Measurements from ENCODE around the gene SOX18.

Gene SOX18

DNA sequence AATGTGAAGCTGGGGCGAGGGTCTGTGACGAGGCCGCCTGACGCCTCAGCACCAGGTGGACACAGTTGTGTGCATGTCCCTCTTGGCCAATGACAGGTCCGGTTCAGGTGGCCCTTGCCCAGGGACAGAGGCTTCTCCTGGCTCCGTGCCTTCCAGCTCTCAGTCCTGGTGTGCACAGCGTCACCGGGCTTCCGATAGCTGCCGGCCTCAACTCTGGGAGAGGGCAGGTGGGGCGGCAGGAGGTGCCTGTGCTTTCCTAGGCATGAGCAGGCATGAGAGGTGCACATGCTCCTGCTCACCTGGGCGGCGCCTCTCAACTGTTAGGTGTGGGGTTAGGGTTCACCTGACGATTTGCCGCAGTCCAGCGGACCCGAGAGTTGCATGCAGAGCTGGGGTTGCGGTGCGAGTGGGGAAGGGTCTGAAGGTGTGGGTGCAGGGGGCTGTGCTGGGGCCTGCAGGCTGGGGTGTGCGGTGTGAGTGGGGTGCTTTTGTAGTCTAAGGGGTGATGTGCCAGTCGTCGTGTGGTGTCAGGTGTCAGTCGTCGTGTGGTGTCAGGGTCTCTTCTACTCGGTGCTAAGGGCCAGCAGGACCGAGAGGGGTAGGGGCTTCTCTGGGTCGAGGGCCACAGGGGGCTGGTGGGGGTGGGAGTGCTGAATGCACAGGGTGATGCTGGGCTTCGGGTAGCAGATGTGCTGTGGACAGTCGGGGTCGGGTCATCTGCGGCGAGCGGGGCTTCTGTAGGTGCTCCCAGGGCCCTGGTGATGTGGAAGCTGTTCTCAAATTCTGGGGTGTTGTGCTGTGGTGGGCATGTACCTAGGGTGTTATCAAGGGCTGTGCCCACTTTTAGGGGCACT lies 3.8 kb upstream of the SOX18 start:
- DNase-seq (ENCODE audit: low read depth in 2 of 2): no peak

DNA sequence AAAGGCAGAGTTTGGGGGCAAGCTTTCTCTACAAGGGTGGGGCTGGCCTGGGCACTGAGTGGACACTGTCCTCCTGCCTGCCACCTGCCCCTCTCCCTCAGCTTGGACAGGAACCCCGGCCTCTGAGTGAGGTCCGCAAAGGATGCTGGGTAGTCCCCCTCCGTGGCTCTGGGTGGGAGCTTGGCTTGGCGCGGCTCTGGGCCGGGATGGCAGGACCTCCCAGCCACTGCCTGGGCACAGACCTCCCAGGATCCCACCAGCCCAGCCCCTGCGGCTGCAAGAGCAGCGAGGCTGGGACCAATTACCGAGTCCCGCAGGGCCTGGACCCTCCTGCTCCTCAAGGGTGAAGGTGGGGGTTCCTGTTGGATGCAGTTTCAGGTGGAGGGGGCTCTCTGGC lies 2.9 kb upstream of the SOX18 start:
- no peak for DNase-seq (ENCODE audit: low read depth in 2 of 2)

DNA sequence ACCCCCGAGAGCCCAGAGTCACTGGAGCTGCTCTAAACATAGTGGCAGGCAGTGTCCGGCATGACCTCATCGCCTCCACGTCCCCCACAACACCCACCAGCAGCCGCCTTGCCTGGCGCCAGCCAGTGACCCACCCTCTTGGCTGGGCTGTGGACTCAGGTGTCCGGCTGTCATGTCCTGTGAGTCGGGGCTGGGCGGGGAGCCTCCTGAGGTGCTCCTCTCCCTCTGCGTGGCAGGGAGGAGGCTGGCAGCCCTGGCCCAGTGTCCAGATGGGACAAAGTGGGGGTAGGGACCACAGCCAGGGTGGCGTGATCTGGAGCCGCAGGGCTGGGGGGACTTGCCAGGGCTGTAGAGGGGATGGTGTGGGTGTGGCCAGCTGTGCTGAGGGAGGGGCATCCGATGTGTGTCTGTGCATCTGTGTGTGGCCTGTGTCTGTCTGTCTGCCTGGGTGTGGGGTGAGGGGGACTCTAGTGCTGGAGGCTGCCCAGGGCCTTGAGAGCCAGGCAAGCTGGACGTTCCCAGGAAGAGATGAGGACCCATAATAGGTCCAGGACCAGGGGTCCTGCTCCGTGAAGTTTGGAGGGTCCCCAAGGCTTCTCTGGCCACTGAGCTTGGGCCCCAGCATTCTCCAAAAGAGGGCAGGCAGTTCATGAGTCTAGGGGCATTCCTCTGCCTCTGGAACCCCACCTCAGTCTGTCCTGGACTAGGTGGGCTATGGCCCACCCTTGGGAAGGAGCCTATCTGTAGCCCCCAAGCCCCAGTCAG lies 2.3 kb upstream of the SOX18 start:
- no peak for DNase-seq (ENCODE audit: low read depth in 2 of 2)

DNA sequence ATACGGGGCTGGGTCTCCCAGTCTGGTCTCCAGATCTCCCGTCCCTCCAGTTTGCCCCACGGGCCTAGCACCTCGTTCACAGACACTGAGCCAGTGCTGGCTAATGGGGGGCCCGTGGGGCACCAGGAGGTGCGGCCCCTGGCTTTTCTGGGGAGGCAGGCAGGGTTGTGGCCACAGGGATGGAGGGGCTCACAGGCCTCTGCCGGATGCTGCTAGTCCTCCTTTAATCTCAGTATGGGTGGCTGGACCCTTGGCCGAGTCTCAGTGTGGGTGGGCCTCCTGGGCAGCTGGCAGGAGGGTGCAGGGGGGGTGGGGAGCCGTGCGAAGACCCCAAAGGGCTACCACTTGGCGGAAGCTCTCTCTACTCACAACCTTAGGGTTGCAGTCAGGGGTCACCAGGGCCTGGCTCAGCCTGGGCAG lies 1.6 kb upstream of the SOX18 start:
- no peak for DNase-seq (ENCODE audit: low read depth in 2 of 2)

DNA sequence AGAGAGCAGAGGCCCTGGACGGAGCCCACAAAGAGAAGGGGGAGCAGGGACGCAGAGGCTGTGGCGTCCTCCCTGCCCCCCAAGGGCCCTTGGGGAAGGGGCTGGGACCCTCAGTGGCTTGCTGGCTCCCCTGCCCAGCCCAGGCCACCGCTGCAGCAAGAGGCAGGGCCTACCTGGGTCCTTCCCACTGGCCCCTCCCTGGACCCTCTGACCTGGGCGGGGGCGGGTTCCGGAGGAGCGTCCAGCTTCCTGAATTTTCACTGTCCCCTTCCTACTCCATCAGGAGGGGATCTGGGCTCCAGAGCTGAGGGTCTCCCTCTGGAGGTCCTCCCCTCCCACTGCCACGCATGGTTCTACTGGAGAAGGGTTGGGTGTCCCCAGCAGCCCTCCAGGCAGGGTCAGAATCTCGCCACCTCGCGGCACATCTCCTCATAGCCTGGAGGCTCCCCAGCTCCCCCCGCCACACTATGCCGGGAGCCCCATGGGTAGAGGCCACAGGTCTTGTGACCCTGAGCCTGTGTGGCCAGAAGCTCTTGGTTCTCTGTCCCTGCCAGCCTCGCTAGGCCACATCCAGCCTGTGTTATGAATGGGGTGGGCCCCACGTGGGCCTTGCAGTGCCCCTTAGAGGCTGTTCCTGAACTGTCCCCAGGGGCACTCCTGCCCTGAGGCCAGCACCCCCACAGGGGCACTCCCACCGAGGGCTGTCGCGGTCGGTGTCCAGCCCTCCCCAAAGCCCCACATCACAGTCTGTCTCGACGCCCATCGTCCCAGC lies 1.0 kb upstream of the SOX18 start:
- no peak for DNase-seq (ENCODE audit: low read depth in 2 of 2)

DNA sequence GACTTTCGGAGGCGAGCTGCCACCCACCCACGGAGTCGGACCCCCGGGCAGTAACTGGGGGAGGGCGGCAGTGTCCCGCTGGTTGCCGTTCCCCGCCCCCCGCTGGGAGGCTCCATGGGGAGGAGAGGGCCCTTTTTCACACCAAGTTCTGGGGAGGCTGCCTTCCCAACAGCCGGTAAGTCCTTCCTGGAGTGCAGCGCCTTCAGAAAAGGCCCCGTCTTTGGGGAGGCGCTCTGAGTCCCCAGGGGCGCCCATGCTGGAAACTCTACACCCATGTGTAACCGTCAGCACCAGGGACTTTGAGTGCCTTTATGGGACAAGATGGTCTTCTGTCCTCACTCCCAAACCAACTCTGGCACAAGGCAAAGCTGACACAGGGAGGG lies 430 bp upstream of the SOX18 start:
- no peak for DNase-seq (ENCODE audit: low read depth in 2 of 2)

DNA sequence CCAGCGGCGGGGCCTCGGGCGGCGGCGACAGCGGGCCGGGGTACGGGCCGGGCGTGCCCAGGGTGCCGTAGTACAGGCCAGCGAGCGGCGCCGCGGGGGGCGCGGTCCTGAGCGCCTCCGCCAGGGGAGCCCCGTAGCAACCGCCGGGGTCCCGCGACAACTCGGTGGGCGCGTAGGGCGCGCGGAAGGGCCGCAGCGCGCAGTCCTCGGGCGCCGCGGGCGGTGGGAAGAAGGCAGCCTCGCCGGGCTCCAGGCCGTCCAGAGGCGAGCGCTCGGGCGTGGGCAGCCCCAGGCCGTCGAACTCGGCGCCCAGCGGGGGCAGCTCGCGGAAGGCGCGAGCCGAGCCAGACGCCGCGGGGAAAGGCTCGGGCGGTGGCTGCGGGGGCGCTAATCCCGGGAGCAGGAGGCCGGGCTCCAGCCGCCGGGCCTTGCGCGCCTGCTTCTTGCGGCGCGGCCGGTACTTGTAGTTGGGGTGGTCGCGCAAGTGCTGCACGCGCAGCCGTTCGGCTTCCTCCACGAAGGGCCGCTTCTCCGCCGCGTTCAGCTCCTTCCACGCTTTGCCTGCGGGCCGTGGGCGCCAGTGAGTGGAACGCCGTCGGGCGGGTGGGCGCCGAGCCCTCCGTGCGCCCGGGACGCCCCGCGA lies 916 bp downstream of the SOX18 start:
- no peak for DNase-seq (ENCODE audit: low read depth in 2 of 2)

DNA sequence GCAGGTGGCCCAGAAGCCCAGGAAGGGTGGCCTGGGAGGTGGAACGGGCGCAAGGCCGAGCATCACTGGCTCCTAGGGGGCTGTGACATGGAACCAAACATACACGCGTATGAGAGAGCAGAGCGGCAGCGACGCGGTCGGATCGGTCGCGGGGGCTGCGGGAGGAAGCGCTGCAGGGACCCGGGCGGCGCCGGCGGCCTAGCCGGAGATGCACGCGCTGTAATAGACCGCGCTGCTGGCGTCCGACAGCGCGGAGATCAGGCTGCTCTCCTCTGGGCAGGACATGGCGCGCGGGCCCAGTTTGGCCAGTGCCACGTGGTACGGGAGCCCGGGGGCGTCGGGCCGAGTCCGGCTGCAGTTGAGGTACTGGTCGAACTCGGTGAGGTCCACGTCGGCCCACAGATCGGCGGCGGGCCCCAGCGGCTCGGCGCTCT lies 1.5 kb downstream of the SOX18 start:
- no peak for DNase-seq (ENCODE audit: low read depth in 2 of 2)

DNA sequence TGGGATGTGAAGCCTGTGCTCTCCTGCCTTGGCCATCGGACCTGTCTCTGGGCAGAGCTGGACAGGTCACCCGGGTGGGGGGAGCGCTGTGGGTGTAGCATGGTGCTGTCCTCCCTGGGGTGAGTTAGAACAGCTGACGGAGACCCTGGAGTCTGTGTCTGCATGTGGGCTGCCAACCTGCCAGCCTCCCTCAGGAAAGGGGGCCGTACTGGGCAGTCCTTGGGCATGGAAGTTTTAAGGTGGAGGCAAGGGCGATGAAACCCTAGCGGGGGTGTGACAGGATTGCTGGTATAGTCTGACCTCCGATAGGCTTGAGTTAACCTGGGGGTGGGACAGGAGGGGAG lies 2.4 kb downstream of the SOX18 start:
- DNase-seq (ENCODE audit: low read depth in 2 of 2): no peak

DNA sequence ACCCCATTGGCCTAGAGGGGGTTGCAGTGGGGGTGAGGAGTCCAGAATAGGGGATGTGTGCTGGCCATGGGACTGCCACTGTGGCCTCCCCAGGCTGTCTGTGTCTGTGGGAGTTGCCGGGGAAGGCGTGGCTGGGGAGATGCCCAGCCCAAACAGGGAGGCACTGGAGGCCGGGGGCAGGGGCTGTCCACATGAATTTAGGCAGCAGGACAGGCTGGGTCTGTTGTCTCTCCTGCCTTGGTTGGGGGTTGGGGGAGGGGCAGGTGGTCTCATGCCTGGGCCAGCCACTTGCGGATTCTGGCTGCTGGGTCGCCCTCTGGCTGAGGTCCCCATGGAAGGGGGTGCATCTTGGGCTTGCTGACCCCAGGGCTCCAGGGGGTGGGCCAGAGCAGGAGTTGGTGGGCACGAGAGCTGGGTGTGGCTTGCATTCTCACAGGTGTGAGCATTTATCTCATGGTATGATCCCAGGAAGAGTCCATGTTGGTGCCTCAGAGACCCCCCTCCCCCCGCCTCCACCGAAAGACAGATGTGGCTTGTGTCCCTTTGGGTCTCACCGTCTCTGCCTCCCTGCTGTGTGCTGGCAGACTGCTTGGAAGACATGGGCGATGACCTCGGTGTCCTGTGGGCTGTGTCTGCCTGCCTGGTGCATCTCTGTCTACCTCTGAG lies 4.0 kb downstream of the SOX18 start:
- DNase-seq (ENCODE audit: low read depth in 2 of 2): no peak

DNA sequence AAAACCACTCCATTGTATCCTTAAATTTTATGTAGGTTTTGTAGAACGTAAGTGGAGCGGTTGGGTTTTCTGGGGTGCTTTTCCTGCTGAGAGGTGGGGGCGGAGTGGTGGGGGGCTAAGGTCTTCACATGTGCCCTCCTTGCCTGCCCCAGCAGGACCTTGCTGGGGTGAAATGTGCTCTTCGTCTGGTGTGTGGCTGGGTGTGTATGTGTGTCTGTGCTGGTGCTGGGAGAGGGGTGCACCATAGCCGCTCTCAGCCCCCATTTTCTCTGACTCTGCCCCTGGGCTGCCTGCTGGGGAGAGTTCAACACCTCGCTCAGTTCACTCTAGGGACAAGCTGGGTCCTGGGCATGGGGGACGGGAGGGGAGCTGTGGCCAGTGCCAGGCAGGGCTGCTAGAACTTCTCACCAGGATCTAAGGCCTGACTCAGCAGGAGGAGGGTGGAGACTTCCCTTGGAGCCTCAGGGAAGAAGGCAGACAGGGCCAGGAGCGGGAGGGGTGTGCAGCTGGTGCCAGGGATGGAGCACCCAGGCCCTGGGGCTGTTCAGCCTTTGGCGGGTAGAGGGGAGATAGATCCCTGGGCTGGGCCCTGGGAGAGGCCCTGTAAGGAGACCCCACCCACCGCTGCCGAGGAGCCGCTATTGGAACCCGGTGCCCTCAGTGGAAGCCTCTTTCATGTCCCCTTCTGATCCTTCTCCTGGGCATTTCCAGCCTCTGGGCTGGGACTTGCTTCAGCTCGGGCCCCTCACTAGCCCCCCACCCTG lies 4.8 kb downstream of the SOX18 start:
- DNase-seq (ENCODE audit: low read depth in 2 of 2): no peak

DNA sequence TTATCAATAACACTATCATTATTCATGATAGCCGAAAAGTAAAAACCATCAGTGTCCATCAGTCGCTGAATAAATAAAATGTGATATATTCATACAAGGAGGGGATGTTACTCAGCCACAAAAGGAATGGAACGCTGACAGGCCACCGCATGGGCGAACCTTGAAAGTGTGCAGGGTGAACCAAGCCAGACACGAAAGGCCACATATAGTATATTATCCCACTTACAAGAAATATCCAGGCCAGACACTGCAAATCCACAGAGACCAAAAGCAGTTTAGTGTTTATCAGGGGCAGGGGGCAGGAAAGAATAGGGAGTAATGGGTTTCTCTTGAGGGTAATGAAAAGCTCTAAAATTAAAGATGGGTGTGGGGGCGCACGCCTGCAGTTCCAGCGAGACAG lies 5.7 kb downstream of the SOX18 start:
- DNase-seq (ENCODE audit: low read depth in 2 of 2): no peak

DNA sequence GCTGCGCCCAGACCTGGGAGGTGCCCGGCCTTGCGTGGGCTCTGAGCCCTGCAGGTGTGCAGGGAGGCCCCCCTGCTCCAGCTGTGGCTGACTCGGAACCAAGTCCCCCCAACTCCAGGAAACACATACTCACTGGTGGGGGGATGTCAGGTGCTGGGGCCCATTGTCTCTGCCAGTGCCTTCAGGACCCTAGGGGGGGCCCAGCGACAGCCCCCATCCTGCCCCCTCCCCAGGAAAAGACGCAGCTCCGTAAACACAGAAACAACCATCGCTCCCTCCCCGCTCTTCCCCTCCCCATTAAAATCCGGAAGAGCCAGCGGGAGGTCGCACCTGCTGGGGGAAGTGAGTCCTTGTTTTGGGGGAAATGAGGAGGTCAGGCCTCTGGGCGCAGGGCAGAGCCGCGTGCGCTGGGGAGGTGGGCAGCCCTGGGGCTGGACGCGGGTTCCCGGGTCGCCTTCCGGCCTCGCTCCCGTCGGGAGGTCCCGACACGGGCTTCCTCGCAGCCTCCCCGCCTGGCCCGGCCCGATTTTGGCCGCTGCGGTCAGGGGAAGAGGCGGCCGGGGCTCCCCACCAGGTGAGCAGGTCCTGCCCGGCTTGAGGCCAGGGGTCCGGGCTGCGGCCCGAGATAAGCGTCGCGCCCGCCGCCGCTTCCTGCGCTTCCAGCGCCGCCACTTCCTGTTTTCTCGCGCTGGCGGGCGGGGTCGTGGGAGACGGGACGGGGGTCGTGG lies 7.2 kb downstream of the SOX18 start:
- no peak for DNase-seq (ENCODE audit: low read depth in 2 of 2)

DNA sequence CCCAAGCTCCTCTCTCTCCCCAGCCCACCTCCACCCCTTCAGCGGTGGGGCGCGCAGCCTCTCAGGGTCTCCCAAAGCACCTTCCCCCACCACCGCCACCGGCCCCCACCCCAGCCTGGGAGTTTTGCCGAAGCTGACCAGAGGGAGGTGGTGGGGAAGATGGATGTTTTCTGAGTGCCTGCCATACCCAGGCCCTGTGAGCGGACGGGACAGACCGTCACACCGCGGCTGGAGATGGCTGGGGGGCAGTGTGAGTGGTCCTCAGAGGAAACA lies 7.7 kb downstream of the SOX18 start:
- DNase-seq (ENCODE audit: low read depth in 2 of 2): no peak

DNA sequence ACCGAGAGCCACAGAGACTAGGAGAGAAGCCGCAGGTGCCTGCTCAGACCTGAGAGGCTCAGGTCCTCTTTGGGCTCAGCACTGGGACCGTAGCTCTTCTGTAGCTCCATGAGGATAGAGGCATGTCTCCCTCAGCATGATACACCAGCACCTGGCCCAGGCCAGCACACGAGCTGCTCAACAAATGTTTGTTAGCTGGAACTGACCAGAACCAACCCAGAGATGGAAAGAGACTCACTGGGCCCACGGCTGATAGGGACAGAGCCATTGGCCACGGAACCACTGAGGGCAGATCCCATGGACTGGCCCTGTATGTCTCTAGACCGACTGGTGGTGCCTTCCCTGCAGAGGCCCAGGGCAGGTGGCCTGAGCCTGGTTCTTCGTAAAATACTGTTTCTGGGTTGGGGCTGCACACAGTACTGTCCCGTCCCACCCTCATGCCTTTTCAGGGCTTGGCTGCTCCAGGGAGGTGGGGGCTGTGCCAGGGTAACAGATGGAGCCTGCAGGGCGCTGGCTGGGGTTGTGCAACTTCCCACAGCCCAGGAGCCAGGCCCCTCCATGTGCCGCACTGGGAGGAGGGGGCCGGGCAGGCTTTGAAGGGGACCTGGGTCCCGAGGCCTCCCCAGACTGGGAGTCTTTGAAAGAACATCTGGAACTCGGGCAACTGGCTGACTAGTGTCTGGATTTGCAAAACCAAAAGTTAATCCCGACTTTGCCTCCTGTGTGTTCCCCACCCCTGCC lies 8.2 kb downstream of the SOX18 start:
- DNase-seq (ENCODE audit: low read depth in 2 of 2): no peak

DNA sequence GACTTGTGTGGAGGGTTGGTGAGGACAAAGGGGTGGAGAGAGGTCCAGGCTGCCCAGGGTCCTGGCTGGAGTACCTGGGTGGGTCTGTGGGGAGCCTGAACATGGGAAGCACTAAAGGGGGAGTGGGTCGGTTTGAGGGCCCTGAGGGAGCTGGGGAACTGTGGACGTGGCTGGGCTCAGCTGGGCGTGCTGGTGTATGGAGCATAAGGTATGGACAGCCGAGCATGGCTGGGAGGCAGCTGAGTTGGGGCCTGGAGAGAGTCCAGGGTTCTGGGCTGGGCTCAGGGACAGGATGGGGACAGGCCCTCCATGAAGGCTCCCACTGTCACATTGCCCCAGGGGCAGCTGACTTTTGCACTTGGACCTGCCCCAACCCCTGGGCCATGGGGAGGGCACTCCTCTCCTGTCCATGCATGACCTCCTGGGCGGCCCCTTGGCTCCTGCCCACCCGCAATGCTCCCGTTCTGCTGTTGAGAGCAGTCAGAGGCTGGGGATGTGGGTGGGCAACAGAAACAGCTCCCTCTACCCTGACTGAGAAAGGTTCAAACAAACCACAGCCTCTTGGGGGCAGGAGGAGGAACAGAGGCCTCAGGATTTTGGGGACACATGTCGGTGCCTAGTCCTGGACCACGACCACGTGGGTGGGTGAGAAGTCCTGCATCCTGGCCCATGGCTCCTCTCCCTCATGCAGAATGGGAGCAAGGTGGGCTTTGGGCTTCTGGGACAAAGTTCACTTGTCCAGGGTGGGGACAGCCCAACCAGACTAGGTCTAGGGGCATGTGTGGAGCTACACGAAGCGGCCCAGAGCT lies 9.0 kb downstream of the SOX18 start:
- no peak for DNase-seq (ENCODE audit: low read depth in 2 of 2)

DNA sequence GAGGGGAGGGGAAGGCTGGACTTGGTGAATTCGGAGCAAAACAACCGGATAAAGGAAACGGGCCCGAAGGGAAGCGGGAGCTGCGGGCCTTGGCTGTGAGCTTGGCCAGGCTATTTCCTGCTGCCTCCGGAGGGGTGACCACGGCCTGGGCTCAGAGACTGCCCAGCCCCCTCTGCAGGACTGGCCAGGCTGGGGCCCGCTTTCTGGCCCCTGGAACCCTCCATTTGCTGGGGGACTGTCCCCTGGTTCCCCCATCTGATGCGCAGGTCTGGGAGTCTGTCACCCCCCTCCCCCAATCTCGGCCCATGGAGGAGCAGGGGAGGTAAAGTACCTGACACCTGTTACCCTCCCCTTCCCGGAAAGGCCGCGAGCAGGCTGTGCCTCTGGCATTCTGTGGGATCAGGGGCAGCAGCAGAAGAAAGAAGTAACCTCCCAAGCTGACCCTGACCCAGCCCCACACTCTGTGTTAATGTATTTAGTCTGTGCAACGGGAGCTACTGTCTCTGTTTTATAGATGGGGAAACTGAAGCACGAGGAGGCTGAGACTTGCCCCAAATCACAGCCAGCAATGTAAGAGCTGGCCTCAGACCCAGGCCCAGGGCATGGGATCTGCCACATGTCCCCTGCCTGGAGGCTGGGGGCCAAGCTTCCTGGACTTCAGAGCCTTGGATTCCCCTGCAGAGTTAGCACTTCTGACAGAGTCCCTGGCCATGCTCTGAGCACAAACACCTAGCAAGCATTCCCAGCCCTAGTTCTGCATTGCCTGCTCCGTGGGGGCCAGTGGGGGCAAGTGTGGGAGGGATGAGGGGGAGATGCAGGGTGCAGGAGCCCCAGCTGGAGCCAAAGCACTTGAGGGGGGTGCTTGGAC lies 9.9 kb downstream of the SOX18 start:
- DNase-seq (ENCODE audit: low read depth in 2 of 2): no peak
